ENCODE data around the gene GPR143. TPM values are rescaled to one million over a fixed set of nuclear protein-coding genes. Genes with fewer than 3 reads are reported as not detected.

GPR143 gene
- total and polyA plus RNA-seq, 9 of the 15 experiments (the other 6 are each of a cell fraction or from before 2014, with no cell fraction given) = not detected

DNA sequence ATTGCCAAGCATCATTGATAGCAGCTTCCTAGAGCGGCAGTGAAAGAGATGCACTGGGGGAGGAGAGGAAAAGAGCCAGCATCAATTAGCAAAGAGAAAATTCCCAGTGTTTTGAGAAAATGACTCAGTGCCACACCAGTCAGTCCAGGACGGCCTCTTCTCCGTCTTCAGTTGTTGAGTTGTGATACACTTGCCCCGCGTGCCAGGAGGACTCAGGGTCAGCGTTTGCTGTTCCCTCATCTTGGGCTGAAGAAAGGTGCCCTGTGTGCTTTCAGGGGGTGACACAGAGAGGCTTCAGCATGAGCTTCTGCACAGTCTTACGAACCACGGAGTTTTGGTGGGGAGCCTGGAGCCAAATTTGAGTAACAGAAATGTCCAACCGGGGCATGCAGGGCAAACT, 82.3 kb downstream of the GPR143 start:
- no peak for DNase-seq (ENCODE audit: extremely low read depth in 1 of 4, low spot score in 3 of 4)
- H3K4me3 ChIP-seq = no peak overlapping the region
- POLR2A ChIA-PET = interaction anchor here (0.6 kb wide), 1 partner anchor 12 kb away, joined by 3 read pairs; no protein-coding TSS in a partner anchor
- TF ChIP-seq HEY1 (CRISPR knock-in tag; IDR thresholded peaks at IDR 0.05; ENCODE audit: borderline replicate concordance) = no peak
- TF ChIP-seq ZFPM2 (CRISPR knock-in tag; IDR thresholded peaks at IDR 0.05) = no peak
- no peak for TF ChIP-seq RAD51 (IDR thresholded peaks at IDR 0.05; ENCODE audit: borderline replicate concordance, low read depth)
- TF ChIP-seq, protein P1, sequence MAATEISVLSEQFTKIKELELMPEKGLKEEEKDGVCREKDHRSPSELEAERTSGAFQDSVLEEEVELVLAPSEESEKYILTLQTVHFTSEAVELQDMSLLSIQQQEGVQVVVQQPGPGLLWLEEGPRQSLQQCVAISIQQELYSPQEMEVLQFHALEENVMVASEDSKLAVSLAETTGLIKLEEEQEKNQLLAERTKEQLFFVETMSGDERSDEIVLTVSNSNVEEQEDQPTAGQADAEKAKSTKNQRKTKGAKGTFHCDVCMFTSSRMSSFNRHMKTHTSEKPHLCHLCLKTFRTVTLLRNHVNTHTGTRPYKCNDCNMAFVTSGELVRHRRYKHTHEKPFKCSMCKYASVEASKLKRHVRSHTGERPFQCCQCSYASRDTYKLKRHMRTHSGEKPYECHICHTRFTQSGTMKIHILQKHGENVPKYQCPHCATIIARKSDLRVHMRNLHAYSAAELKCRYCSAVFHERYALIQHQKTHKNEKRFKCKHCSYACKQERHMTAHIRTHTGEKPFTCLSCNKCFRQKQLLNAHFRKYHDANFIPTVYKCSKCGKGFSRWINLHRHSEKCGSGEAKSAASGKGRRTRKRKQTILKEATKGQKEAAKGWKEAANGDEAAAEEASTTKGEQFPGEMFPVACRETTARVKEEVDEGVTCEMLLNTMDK (IDR thresholded peaks at IDR 0.05; ENCODE audit: borderline replicate concordance, insufficient read depth, low read depth, low read length, poor library complexity, severe bottlenecking) = no peak
- TF ChIP-seq SIN3A (IDR thresholded peaks at IDR 0.05; ENCODE audit: borderline replicate concordance in 2 of 2, control insufficient read depth in 1 of 2, low read depth in 2 of 2, low read length in 2 of 2) = no peak
- TF ChIP-seq ARHGAP35 (IDR thresholded peaks at IDR 0.05; ENCODE audit: partially characterized antibody) = no peak
- TF ChIP-seq, protein P2, sequence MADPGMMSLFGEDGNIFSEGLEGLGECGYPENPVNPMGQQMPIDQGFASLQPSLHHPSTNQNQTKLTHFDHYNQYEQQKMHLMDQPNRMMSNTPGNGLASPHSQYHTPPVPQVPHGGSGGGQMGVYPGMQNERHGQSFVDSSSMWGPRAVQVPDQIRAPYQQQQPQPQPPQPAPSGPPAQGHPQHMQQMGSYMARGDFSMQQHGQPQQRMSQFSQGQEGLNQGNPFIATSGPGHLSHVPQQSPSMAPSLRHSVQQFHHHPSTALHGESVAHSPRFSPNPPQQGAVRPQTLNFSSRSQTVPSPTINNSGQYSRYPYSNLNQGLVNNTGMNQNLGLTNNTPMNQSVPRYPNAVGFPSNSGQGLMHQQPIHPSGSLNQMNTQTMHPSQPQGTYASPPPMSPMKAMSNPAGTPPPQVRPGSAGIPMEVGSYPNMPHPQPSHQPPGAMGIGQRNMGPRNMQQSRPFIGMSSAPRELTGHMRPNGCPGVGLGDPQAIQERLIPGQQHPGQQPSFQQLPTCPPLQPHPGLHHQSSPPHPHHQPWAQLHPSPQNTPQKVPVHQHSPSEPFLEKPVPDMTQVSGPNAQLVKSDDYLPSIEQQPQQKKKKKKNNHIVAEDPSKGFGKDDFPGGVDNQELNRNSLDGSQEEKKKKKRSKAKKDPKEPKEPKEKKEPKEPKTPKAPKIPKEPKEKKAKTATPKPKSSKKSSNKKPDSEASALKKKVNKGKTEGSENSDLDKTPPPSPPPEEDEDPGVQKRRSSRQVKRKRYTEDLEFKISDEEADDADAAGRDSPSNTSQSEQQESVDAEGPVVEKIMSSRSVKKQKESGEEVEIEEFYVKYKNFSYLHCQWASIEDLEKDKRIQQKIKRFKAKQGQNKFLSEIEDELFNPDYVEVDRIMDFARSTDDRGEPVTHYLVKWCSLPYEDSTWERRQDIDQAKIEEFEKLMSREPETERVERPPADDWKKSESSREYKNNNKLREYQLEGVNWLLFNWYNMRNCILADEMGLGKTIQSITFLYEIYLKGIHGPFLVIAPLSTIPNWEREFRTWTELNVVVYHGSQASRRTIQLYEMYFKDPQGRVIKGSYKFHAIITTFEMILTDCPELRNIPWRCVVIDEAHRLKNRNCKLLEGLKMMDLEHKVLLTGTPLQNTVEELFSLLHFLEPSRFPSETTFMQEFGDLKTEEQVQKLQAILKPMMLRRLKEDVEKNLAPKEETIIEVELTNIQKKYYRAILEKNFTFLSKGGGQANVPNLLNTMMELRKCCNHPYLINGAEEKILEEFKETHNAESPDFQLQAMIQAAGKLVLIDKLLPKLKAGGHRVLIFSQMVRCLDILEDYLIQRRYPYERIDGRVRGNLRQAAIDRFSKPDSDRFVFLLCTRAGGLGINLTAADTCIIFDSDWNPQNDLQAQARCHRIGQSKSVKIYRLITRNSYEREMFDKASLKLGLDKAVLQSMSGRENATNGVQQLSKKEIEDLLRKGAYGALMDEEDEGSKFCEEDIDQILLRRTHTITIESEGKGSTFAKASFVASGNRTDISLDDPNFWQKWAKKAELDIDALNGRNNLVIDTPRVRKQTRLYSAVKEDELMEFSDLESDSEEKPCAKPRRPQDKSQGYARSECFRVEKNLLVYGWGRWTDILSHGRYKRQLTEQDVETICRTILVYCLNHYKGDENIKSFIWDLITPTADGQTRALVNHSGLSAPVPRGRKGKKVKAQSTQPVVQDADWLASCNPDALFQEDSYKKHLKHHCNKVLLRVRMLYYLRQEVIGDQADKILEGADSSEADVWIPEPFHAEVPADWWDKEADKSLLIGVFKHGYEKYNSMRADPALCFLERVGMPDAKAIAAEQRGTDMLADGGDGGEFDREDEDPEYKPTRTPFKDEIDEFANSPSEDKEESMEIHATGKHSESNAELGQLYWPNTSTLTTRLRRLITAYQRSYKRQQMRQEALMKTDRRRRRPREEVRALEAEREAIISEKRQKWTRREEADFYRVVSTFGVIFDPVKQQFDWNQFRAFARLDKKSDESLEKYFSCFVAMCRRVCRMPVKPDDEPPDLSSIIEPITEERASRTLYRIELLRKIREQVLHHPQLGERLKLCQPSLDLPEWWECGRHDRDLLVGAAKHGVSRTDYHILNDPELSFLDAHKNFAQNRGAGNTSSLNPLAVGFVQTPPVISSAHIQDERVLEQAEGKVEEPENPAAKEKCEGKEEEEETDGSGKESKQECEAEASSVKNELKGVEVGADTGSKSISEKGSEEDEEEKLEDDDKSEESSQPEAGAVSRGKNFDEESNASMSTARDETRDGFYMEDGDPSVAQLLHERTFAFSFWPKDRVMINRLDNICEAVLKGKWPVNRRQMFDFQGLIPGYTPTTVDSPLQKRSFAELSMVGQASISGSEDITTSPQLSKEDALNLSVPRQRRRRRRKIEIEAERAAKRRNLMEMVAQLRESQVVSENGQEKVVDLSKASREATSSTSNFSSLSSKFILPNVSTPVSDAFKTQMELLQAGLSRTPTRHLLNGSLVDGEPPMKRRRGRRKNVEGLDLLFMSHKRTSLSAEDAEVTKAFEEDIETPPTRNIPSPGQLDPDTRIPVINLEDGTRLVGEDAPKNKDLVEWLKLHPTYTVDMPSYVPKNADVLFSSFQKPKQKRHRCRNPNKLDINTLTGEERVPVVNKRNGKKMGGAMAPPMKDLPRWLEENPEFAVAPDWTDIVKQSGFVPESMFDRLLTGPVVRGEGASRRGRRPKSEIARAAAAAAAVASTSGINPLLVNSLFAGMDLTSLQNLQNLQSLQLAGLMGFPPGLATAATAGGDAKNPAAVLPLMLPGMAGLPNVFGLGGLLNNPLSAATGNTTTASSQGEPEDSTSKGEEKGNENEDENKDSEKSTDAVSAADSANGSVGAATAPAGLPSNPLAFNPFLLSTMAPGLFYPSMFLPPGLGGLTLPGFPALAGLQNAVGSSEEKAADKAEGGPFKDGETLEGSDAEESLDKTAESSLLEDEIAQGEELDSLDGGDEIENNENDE (IDR thresholded peaks at IDR 0.05; ENCODE audit: low read depth, low read length) = no peak
- no peak for TF ChIP-seq SMAD3 (CRISPR knock-in tag; conservative IDR thresholded peaks at IDR 0.05)
- no peak for TF ChIP-seq CBX2 (IDR thresholded peaks at IDR 0.05; ENCODE audit: insufficient read depth, low read length, poor library complexity, severe bottlenecking)

More for the DNA sequence above, 82.3 kb downstream of the GPR143 start:
- in situ Hi-C loops (cut with MboI) (no loop called here), intact Hi-C loops (cut with micrococcal nuclease) (no loop called here)
- Histone ChIP-seq H3K79me2 (ENCODE audit: control insufficient read depth, insufficient read depth, low read length) (no peaks in the 10 kb centered on the region), H3K27ac (ENCODE audit: extremely low read depth, low read depth, low read length) (no peak overlapping the region), H3K27me3 (ENCODE audit: control insufficient read depth in 2 of 2, insufficient read depth in 2 of 2, low read length in 2 of 2) (no peaks in the 10 kb centered on the region), H2AFZ (ENCODE audit: low read depth, low read length) (no peak overlapping the region), H3K36me3 (ENCODE audit: control insufficient read depth, insufficient read depth, low read length) (peaks cover 11% of the 10 kb centered on the region; the same call in 2 of the 3 replicates), H3K9me3 (replicated peaks; ENCODE audit: control insufficient read depth, insufficient read depth, low read depth, low read length) (no peaks in the 10 kb centered on the region), H3K9ac (ENCODE audit: insufficient read depth in 1 of 2, low read depth in 2 of 2, low read length in 2 of 2) (no peak overlapping the region), H3K9me1 (ENCODE audit: control insufficient read depth, insufficient read depth, low read length) (no peaks in the 10 kb centered on the region), H3K4me2 (ENCODE audit: insufficient read depth, low read length) (no peak overlapping the region), H3K4me1 (replicated peaks in 1 of 2; ENCODE audit: control insufficient read depth in 2 of 2, insufficient read depth in 2 of 2, low read length in 2 of 2) (no peaks in the 10 kb centered on the region), H4K20me1 (replicated peaks; ENCODE audit: control insufficient read depth, insufficient read depth, low read length) (0 out of 2 replicates have a peak, but pooled peaks cover 4% of the 10 kb centered on the region)
- no TSS peak for BruUV-seq (replicated peaks)
- ATAC-seq = no peak
- FAIRE-seq = no peak
- WGBS (ENCODE audit: insufficient coverage, low coverage, missing lambda C conversion rate) = 92% methylated on average over 8 of the region's 9 CpGs
- CTCF ChIA-PET (ENCODE audit: low intra/inter-chr PET ratio) = no interaction called here
